HG02588 (cell line): ENCODE measurements around the gene SMCO1.
"Not testable (repeated sequence)": the region's sequence is repeated elsewhere in the genome, so short reads cannot be mapped to it uniquely, and the experiment has no call there.

Experiments used
- ATAC-seq: cut with Tn5 transposase; IDR thresholded peaks from one replicate; pipeline ENCODE4 v1.9.1; 2021; ENCODE audit warnings: mild to moderate bottlenecking, moderate library complexity; ENCODE audit not compliant: unreplicated experiment

SMCO1 gene

DNA sequence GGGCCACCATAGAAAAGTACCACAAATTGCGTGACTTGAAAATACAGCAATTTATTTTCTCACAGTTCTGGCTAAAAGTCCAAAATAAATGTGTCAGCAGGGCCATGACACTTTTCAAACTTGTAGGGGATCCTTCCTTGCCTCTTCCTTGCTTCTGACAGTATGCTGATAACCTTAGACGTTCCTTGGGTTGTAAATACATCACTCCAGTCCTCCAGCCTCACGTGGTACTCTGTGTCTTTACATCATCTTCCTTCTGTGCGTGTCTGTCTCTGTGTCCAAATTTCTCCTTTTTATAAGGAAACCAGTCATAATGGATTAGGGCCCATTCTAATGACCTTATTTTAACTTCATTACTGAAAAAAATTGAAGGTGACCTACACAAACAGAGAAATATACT, 19.0 kb downstream of the SMCO1 start:
- ATAC-seq: no peak

DNA sequence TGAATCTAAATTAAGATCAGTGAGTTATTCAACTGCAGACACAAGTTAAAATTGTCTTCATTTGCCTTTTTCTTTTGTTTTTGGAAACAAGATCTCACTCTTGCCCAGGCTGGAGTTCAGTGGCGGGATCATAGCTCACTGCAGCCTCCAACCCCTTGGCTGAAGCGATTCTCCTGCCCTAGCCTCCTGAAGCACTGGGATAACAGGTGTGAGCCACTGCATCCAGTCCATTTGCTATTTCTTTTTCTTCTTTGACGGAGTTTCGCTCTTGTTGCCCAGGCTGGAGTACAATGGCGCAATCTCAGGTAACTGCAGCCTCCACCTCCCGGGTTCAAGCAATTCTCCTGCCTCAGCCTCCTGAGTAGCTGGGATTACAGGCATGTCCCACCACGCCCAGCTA, 21.9 kb downstream of the SMCO1 start:
- no peak for ATAC-seq

GRCh38 chr3:196492080-196492479, 23.1 kb downstream of the SMCO1 start:
- no peak for ATAC-seq

GRCh38 chr3:196489747-196490146, 25.4 kb downstream of the SMCO1 start:
- no peak for ATAC-seq

GRCh38 chr3:196486263-196486662, 28.9 kb downstream of the SMCO1 start:
- no peak for ATAC-seq

GRCh38 chr3:196477678-196478077, 37.5 kb downstream of the SMCO1 start:
- no peak for ATAC-seq

- no peak for ATAC-seq
Observed at GRCh38 chr3:196472286-196472685, 42.9 kb downstream of the SMCO1 start.

- ATAC-seq: no peak
Observed at GRCh38 chr3:196471551-196471950, 43.6 kb downstream of the SMCO1 start.

DNA sequence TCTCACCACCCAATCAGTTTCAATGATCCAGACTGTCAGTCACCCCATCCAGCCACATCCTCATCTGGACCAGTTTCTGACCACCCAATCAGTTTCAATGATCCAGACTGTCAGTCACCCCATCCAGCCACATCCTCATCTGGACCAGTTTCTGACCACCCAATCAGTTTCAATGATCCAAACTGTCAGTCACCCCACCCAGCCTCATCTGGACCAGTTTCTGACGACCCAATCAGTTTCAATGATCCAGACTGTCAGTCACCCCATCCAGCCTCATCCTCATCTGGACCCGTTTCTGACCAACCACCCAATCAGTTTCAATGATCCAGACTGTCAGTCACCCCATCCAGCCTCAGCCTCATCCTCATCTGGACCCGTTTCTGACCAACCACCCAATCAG, 45.0 kb downstream of the SMCO1 start:
- not testable (repeated sequence) for ATAC-seq

- no peak for ATAC-seq
Observed at GRCh38 chr3:196463804-196464203, 51.3 kb downstream of the SMCO1 start.

DNA sequence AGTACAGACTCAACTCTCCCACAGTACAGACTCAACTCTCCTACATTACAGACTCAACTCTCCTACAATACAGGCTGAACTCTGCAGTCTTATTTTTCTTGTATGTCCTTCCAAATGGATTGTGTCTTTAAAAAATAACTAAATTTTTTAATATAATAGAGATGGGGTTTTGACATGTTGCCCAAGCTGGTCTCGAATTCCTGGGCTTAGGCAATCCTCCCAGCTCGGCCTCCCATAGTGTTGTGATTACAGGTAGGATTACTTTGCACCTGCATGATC, 51.7 kb downstream of the SMCO1 start:
- ATAC-seq: no peak

DNA sequence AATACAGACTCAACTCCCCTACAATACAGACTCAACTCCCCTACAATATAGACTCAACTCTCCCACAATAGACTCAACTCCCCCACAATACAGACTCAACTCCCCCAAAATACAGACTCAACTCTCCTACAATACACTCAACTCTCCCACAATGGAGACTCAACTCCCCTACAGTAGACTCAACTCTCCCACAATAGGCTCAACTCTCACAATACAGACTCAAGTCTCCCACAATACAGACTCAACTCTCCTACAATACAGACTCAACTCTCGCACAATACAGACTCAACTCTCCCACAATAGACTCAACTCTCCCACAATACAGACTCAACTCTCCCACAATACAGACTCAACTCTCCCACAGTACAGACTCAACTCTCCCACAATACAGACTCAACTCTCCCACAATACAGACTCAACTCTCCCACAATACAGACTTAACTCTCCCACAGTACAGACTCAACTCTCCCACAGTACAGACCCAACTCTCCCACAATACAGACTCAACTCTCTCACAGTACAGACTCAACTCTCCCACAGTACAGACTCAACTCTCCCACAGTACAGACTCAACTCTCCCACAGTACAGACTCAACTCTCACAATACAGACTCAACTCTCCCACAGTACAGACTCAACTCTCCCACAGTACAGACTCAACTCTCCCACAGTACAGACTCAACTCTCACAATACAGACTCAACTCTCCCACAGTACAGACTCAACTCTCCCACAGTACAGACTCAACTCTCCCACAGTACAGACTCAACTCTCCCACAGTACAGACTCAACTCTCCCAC, 52.3 kb downstream of the SMCO1 start:
- ATAC-seq: not testable (repeated sequence)

DNA sequence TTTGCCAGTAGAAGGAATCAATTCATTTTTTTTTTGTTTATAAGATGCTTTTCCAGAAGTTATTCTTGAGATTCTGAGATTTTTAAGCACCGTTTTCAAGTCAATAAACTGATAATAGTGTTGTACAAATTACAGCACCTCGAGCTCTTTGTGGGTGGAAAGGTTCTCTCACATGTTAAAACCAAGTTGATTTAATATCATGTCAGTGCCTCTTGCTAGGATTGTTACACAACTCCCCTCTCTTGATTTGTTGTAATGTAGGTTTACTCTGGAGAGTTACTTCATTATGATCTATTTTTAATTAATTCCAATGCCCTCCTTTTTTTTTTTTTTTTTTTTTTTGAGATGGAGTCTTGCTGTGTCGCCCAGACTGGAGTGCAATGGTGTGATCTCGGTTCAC, 57.1 kb downstream of the SMCO1 start:
- no peak for ATAC-seq

DNA sequence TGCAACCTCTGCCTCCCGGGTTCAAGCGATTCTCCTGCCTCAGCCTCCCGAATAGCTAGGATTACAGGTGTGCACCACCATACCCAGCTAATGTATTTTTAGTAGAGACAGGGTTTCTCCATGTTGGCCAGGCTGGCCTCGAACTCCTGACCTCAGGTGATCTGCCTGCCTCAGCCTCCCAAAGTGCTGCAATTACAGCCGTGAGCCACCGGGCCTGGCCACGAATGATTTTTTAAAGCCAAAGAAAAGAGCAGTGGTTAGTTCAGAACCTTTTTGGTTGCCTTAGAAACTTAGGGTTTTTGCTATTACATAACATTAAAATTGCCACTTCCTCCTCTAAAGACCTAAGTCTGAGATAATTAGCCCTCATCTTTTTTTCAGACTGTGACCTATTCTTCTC, 57.7 kb downstream of the SMCO1 start:
- ATAC-seq: not testable (repeated sequence)
